ENCODE results near the gene TCF7. TPM values are rescaled to one million over a fixed set of nuclear protein-coding genes. Genes with fewer than 3 reads are reported as not detected.
"Not testable (repeated sequence)": the region's sequence is repeated elsewhere in the genome, so short reads cannot be mapped to it uniquely, and the experiment has no call there.

TCF7 gene
- total RNA-seq, 2 experiments from 2014 or later, result 19.2 to 21.9 TPM

GRCh38 chr5:134145779-134146581 lies 31.5 kb downstream of the TCF7 start:
- CTCF ChIA-PET, result interaction anchor here (1.0 to 19.9 kb wide), 5 partner anchors 7 to 461 kb away, joined by 3 to 348 read pairs (median 5); no protein-coding TSS in a partner anchor
- H3K27me3 Mint-ChIP-seq, result no peaks in the 10 kb centered on the region
- H3K9me3 Mint-ChIP-seq, result no peaks in the 10 kb centered on the region
- H3K27ac Mint-ChIP-seq, result no peak overlapping the region
- DNase-seq, result peak; percentile 83
- POLR2A ChIA-PET, result interaction anchor here (1.6 kb wide), 1 partner anchor 31 kb away, joined by 3 read pairs; no protein-coding TSS in a partner anchor
- no peak overlapping the region for H3K4me3 Mint-ChIP-seq
- peaks cover 5% of the 10 kb centered on the region for H3K4me1 Mint-ChIP-seq
- peaks cover 55% of the 10 kb centered on the region for H3K36me3 Mint-ChIP-seq (ENCODE audit: low read depth)

GRCh38 chr5:134146651-134147518 lies 32.4 kb downstream of the TCF7 start:
- DNase-seq, result no peak
- Mint-ChIP-seq H3K27me3 (no peaks in the 10 kb centered on the region), H3K27ac (no peak overlapping the region), H3K9me3 (no peaks in the 10 kb centered on the region), H3K36me3 (ENCODE audit: low read depth) (peaks cover 50% of the 10 kb centered on the region), H3K4me3 (no peak overlapping the region), H3K4me1 (peaks cover 8% of the 10 kb centered on the region)
- ChIA-PET CTCF (interaction anchor here (0.5 to 19.9 kb wide), 11 partner anchors 8 to 460 kb away, joined by 3 to 348 read pairs (median 3); no protein-coding TSS in a partner anchor), POLR2A (interaction anchor here (0.6 to 2.3 kb wide), 5 partner anchors 9 to 42 kb away, joined by 3 to 11 read pairs (median 3); partner anchors contain the start of gene SKP1)

- H3K4me1 Mint-ChIP-seq, result peaks cover 11% of the 10 kb centered on the region
Observed at GRCh38 chr5:134148316-134148715, 33.8 kb downstream of the TCF7 start.

GRCh38 chr5:134148986-134149539 lies 34.6 kb downstream of the TCF7 start:
- Mint-ChIP-seq H3K27ac (no peak overlapping the region), H3K4me3 (no peak overlapping the region), H3K9me3 (no peaks in the 10 kb centered on the region), H3K4me1 (peaks cover 11% of the 10 kb centered on the region), H3K36me3 (ENCODE audit: low read depth) (peaks cover 54% of the 10 kb centered on the region), H3K27me3 (no peaks in the 10 kb centered on the region)
- CTCF ChIA-PET, result interaction anchor here (2.7 to 19.9 kb wide), 2 partner anchors 9 to 110 kb away, joined by 13 to 348 read pairs; no protein-coding TSS in a partner anchor
- no peak for DNase-seq
- POLR2A ChIA-PET, result interaction anchor here (1.4 to 1.7 kb wide), 2 partner anchors 10 to 13 kb away, joined by 5 to 6 read pairs; no protein-coding TSS in a partner anchor

More at GRCh38 chr5:134148316-134148715, 33.8 kb downstream of the TCF7 start:
- Mint-ChIP-seq H3K4me3 (no peak overlapping the region), H3K36me3 (ENCODE audit: low read depth) (peaks cover 49% of the 10 kb centered on the region), H3K9me3 (no peaks in the 10 kb centered on the region), H3K27ac (no peak overlapping the region), H3K27me3 (no peaks in the 10 kb centered on the region)
- CTCF ChIA-PET, result interaction anchor here (0.7 to 19.9 kb wide), 5 partner anchors 9 to 253 kb away, joined by 3 to 348 read pairs (median 8); partner anchors contain the start of gene TCF7
- POLR2A ChIA-PET, result interaction anchor here (1.0 to 2.3 kb wide), 4 partner anchors 10 to 37 kb away, joined by 3 to 11 read pairs (median 6); partner anchors contain the start of gene SKP1
- no peak for DNase-seq

DNA sequence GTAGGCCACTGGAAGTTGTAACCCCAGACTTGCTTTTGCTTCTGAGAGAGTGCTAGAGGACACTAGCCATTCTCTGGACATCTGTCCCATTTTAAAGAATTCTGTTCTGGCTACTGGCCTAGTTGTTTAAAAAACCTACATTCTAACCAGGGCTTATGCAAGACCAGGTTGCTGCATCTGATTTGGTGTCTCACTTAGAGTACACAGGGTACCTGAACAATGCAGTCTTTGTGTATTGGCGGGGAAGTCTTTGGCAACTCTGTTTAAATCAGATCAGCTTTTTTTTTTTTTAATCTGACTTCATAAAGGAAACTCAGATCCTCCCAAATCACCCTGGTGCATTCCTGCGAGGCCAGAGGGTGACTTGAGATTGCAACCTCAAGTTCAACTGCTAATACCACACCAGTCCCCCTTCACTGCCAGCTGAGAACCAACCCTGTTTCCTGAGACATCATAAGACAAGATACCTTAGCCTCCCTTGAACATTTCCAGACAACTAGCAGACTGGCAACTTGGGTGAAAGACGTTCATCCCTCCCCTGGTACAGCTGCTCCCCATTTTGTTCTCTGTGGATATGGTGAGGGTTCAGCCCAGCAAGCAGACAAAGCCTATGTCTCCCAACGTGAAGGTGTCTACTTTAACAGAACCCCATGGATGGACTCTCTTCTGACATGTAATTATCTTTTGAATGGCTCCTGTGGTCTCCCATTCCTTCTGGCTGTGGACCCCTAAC lies 35.3 kb downstream of the TCF7 start:
- peaks cover 55% of the 10 kb centered on the region for H3K36me3 Mint-ChIP-seq (ENCODE audit: low read depth)
- ChIA-PET CTCF (interaction anchor here (1.1 to 19.9 kb wide), 5 partner anchors 10 to 261 kb away, joined by 3 to 348 read pairs (median 11); no protein-coding TSS in a partner anchor), POLR2A (interaction anchor here (1.4 to 2.2 kb wide), 2 partner anchors 12 to 49 kb away, joined by 4 to 6 read pairs; no protein-coding TSS in a partner anchor)
- H3K9me3 Mint-ChIP-seq, result no peaks in the 10 kb centered on the region
- H3K4me1 Mint-ChIP-seq, result peaks cover 11% of the 10 kb centered on the region
- no peak overlapping the region for H3K27ac Mint-ChIP-seq
- H3K27me3 Mint-ChIP-seq, result no peaks in the 10 kb centered on the region
- DNase-seq, result no peak
- no peak overlapping the region for H3K4me3 Mint-ChIP-seq

DNA sequence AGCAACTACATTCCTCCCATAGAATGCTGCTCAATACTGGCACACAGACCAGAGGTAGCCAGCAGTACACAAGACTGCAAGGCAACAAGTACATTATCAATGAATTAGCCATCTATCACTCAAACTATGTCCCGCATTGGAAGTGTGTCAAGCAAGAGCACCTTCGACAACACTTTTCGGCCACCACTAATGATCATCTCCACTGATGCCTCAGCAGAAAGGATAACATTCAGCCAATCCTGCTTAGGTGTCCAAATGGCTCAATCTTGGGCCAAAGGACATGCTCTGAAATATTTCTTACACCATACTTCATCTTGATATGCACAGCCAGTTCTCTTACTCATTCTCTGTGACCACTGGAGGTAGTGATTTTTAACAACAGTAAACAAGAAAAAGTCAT lies 37.2 kb downstream of the TCF7 start:
- no peaks in the 10 kb centered on the region for H3K9me3 Mint-ChIP-seq

GRCh38 chr5:134152173-134152832 lies 37.8 kb downstream of the TCF7 start:
- POLR2A ChIA-PET, result interaction anchor here (0.9 to 4.1 kb wide), 4 partner anchors 13 to 35 kb away, joined by 3 to 32 read pairs (median 4); partner anchors contain the start of gene SKP1
- not testable (repeated sequence) for H3K27me3 Mint-ChIP-seq, H3K27ac Mint-ChIP-seq, H3K4me3 Mint-ChIP-seq, DNase-seq, H3K9me3 Mint-ChIP-seq
- peaks cover 11% of the 10 kb centered on the region for H3K4me1 Mint-ChIP-seq
- H3K36me3 Mint-ChIP-seq (ENCODE audit: low read depth), result peaks cover 57% of the 10 kb centered on the region
- CTCF ChIA-PET, result interaction anchor here (1.1 to 19.9 kb wide), 5 partner anchors 9 to 1273 kb away, joined by 3 to 348 read pairs (median 3); no protein-coding TSS in a partner anchor

More for the DNA sequence above, 37.2 kb downstream of the TCF7 start:
- Mint-ChIP-seq H3K4me1 (peaks cover 11% of the 10 kb centered on the region), H3K4me3 (no peak overlapping the region), H3K27ac (no peak overlapping the region), H3K36me3 (ENCODE audit: low read depth) (peaks cover 62% of the 10 kb centered on the region), H3K27me3 (no peaks in the 10 kb centered on the region)
- ChIA-PET POLR2A (interaction anchor here (0.9 to 4.1 kb wide), 5 partner anchors 10 to 112 kb away, joined by 3 to 32 read pairs (median 6); partner anchors contain the start of gene SKP1), CTCF (interaction anchor here (2.2 to 19.9 kb wide), 2 partner anchors 50 to 113 kb away, joined by 11 to 348 read pairs; no protein-coding TSS in a partner anchor)
- no peak for DNase-seq

- CTCF ChIA-PET, result interaction anchor here (0.5 to 19.9 kb wide), 8 partner anchors 8 to 1272 kb away, joined by 3 to 348 read pairs (median 3); no protein-coding TSS in a partner anchor
- Mint-ChIP-seq H3K4me3 (no peak overlapping the region), H3K27me3 (no peaks in the 10 kb centered on the region), H3K27ac (no peak overlapping the region), H3K4me1 (peaks cover 11% of the 10 kb centered on the region), H3K36me3 (ENCODE audit: low read depth) (peaks cover 66% of the 10 kb centered on the region), H3K9me3 (no peaks in the 10 kb centered on the region)
- POLR2A ChIA-PET, result interaction anchor here (1.3 to 4.1 kb wide), 3 partner anchors 14 to 36 kb away, joined by 3 to 32 read pairs (median 6); partner anchors contain the start of gene SKP1
- DNase-seq, result no peak
Observed at GRCh38 chr5:134153241-134153640, 38.8 kb downstream of the TCF7 start.

DNA sequence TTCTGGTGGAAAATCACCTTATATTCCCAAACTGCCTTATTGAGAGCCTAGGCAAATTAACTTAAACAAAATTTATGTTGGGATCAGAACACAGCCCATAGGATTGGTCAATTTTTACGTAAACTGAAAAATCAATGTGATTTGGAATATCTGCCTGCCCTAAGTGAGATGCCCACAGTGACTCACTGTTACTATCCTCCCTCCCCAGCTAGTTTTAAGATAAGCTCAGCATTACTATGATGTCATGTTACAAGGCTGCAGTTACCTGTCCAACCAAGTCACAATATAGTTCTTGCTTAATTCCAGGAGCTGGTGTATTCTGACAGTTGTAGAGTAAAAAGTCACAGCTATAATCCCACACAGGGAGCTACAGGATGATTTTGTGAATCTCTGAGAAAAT lies 39.2 kb downstream of the TCF7 start:
- H3K36me3 Mint-ChIP-seq (ENCODE audit: low read depth), result peaks cover 69% of the 10 kb centered on the region
- H3K4me1 Mint-ChIP-seq, result peaks cover 11% of the 10 kb centered on the region
- ChIA-PET POLR2A (interaction anchor here (2.1 to 4.1 kb wide), 2 partner anchors 14 to 22 kb away, joined by 6 to 32 read pairs; partner anchors contain the start of gene SKP1), CTCF (interaction anchor here (0.5 to 19.9 kb wide), 8 partner anchors 8 to 1272 kb away, joined by 3 to 348 read pairs (median 3); no protein-coding TSS in a partner anchor)
- H3K27ac Mint-ChIP-seq, result no peak overlapping the region
- no peak overlapping the region for H3K4me3 Mint-ChIP-seq
- H3K9me3 Mint-ChIP-seq, result no peaks in the 10 kb centered on the region
- no peaks in the 10 kb centered on the region for H3K27me3 Mint-ChIP-seq
- no peak for DNase-seq

GRCh38 chr5:134161513-134162395 lies 47.3 kb downstream of the TCF7 start:
- no peak for DNase-seq
- H3K27me3 Mint-ChIP-seq, result no peaks in the 10 kb centered on the region
- ChIA-PET CTCF (interaction anchor here (0.6 to 2.0 kb wide), 7 partner anchors 9 to 142 kb away, joined by 3 to 5 read pairs (median 3); no protein-coding TSS in a partner anchor), POLR2A (interaction anchor here (1.2 to 6.8 kb wide), 4 partner anchors 11 to 157 kb away, joined by 3 to 40 read pairs (median 6); partner anchors contain the start of genes SKP1 and VDAC1)
- H3K36me3 Mint-ChIP-seq (ENCODE audit: low read depth), result peaks cover 64% of the 10 kb centered on the region
- peaks cover 6% of the 10 kb centered on the region for H3K9me3 Mint-ChIP-seq
- no peak overlapping the region for H3K27ac Mint-ChIP-seq
- H3K4me3 Mint-ChIP-seq, result no peak overlapping the region
- peaks cover 14% of the 10 kb centered on the region for H3K4me1 Mint-ChIP-seq
